CD4-positive, alpha-beta T cell treated with Interleukin-2 at 100 ng/mL for 4 hours (primary cell): ENCODE results near the gene NLRP6.
"Not testable (repeated sequence)": the region's sequence is repeated elsewhere in the genome, so short reads cannot be mapped to it uniquely, and the experiment has no call there.

Experiments used
- DNase-seq: peaks from one replicate; pipeline ENCODE4 v3.0.0-alpha.2; 2020; ENCODE audit warnings: low spot score

The NLRP6 gene

GRCh38 chr11:308740-309665 lies 30.8 kb downstream of the NLRP6 start:
- peak; percentile 60 for DNase-seq

- not testable (repeated sequence) for DNase-seq
Observed at GRCh38 chr11:309979-310572, 31.9 kb downstream of the NLRP6 start.

GRCh38 chr11:311013-311748 lies 33.0 kb downstream of the NLRP6 start:
- not testable (repeated sequence) for DNase-seq

- DNase-seq, result no peak
Observed at GRCh38 chr11:312092-312816, 34.0 kb downstream of the NLRP6 start.

GRCh38 chr11:313304-313786 lies 35.1 kb downstream of the NLRP6 start:
- DNase-seq, result no peak

- DNase-seq, result peak; percentile 70
Observed at GRCh38 chr11:313787-314553, 35.8 kb downstream of the NLRP6 start, which contains the start of gene IFITM1. IFITM1 (plus strand) TSS chr11:314040; CDS start chr11:314171, 131 bp downstream.

GRCh38 chr11:314554-314875 lies 36.3 kb downstream of the NLRP6 start:
- not testable (repeated sequence) for DNase-seq

GRCh38 chr11:315051-315481 lies 36.9 kb downstream of the NLRP6 start:
- DNase-seq, result no peak

- DNase-seq, result no peak
Observed at GRCh38 chr11:315516-315994, 37.3 kb downstream of the NLRP6 start.

- peak; percentile 35 for DNase-seq
Observed at GRCh38 chr11:316031-316701, 38.0 kb downstream of the NLRP6 start.

GRCh38 chr11:316891-317301 lies 38.7 kb downstream of the NLRP6 start:
- DNase-seq, result peak; percentile 57

GRCh38 chr11:317668-318404 lies 39.6 kb downstream of the NLRP6 start:
- DNase-seq, result not testable (repeated sequence)

GRCh38 chr11:318405-319120 lies 40.4 kb downstream of the NLRP6 start:
- not testable (repeated sequence) for DNase-seq

- DNase-seq, result not testable (repeated sequence)
Observed at GRCh38 chr11:319121-319887, 41.1 kb downstream of the NLRP6 start.

- not testable (repeated sequence) for DNase-seq
Observed at GRCh38 chr11:319888-320273, 41.7 kb downstream of the NLRP6 start.

GRCh38 chr11:324156-324555 lies 45.9 kb downstream of the NLRP6 start:
- DNase-seq, result no peak

- DNase-seq, result not testable (repeated sequence)
Observed at GRCh38 chr11:324593-325517, 46.6 kb downstream of the NLRP6 start.
